ENCODE measurements around the gene EEIG2. TPM values are rescaled to one million over a fixed set of nuclear protein-coding genes. Genes with fewer than 3 reads are reported as not detected.

Gene EEIG2
- total and polyA plus RNA-seq, 8 donors = 3.1 to 33.2 (median 9.7) TPM

DNA sequence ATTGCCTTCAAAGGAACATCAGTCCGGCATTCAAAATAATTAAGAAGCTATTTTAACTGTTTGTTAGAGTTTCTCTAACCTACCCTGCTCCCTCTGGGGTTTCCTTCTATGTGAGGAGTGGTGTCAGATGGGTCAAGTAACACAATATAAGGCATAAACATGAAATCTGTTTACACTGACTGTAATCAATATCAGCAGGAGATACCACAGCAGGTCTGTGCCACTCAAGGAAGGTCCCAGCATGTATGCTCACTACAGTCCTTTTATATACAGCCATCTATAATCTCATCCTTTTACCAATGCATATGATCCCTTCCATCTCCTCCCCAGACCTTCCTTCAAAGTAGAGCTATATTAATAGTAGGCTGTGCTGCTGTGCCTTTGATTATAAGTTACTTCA, 25.4 kb downstream of the EEIG2 start:
- DNase-seq = no peak
- TF ChIP-seq POLR2AphosphoS5 (IDR thresholded peaks at IDR 0.05) (no peak), POLR2A (IDR thresholded peaks at IDR 0.05) (no peak), EP300 (IDR thresholded peaks at IDR 0.05) (no peak)
- TF ChIP-seq, protein P1, sequence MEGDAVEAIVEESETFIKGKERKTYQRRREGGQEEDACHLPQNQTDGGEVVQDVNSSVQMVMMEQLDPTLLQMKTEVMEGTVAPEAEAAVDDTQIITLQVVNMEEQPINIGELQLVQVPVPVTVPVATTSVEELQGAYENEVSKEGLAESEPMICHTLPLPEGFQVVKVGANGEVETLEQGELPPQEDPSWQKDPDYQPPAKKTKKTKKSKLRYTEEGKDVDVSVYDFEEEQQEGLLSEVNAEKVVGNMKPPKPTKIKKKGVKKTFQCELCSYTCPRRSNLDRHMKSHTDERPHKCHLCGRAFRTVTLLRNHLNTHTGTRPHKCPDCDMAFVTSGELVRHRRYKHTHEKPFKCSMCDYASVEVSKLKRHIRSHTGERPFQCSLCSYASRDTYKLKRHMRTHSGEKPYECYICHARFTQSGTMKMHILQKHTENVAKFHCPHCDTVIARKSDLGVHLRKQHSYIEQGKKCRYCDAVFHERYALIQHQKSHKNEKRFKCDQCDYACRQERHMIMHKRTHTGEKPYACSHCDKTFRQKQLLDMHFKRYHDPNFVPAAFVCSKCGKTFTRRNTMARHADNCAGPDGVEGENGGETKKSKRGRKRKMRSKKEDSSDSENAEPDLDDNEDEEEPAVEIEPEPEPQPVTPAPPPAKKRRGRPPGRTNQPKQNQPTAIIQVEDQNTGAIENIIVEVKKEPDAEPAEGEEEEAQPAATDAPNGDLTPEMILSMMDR (IDR thresholded peaks at IDR 0.05) = no peak
- Histone ChIP-seq H3K27me3 (no peaks in the 10 kb centered on the region), H3K4me3 (no peak overlapping the region), H3K4me1 (peaks cover 13 to 58% (median 26%) of the 10 kb centered on the region in 4 donors), H3K9me3 (peaks cover 0 to 14% (median 9%) of the 10 kb centered on the region in 4 donors), H3K27ac (peak overlapping the region in 4 of 5 donors; percentile 54 to 78 (median 68)), H3K36me3 (no peaks in the 10 kb centered on the region)
- intact Hi-C loops (cut with DNase I; ENCODE audit: low total_unique reads) = no loop called here
- WGBS, 5 donors = 35 to 63% (median 48%) methylated on average over 1 of the region's 1 CpG

DNA sequence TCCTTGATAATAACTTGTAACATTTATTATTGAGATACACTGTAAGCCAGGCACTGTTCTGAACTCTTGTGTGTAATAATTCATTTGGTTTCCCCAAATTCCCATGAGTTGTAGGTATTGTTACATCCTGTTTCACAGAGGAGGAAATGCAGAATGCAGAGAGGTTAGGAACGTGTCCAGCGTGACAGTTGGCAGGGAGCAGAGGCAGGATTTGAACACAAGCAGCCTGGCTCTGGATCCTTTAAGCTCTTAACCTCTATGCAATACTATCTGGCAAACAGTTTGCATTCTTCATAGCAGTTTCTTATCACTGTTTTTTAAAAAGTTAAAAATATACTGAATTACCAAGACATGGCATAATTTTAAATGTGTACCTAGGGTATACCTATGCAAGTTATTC, 30.5 kb downstream of the EEIG2 start:
- WGBS, 5 donors = 12 to 31% (median 26%) methylated on average over 2 of the region's 2 CpGs
- no peak for TF ChIP-seq EP300 (IDR thresholded peaks at IDR 0.05)
- TF ChIP-seq, protein P1 (IDR thresholded peaks at IDR 0.05) = no peak
- TF ChIP-seq POLR2AphosphoS5 (IDR thresholded peaks at IDR 0.05) = no peak
- TF ChIP-seq POLR2A (IDR thresholded peaks at IDR 0.05) = no peak
- no peaks in the 10 kb centered on the region for H3K27me3 ChIP-seq
- no peaks in the 10 kb centered on the region for H3K9me3 ChIP-seq
- peak overlapping the region in 4 of 5 donors; percentile 4 to 79 (median 72) for H3K27ac ChIP-seq
- H3K36me3 ChIP-seq = no peaks in the 10 kb centered on the region
- peak in 1 of 2 donors; percentile 56 for DNase-seq
- peaks cover 11 to 75% (median 29%) of the 10 kb centered on the region in 4 donors for H3K4me1 ChIP-seq
- no peak overlapping the region for H3K4me3 ChIP-seq
- intact Hi-C loops (cut with DNase I; ENCODE audit: low total_unique reads) = no loop called here

- Histone ChIP-seq H3K36me3 (no peaks in the 10 kb centered on the region), H3K9me3 (no peaks in the 10 kb centered on the region), H3K27me3 (no peaks in the 10 kb centered on the region), H3K4me1 (peaks cover 14 to 75% (median 29%) of the 10 kb centered on the region in 4 donors), H3K4me3 (no peak overlapping the region), H3K27ac (peak overlapping the region in 4 of 5 donors; percentile 59 to 79 (median 76))
- peak in 1 of 2 donors; percentile 88 for DNase-seq
- TF ChIP-seq EP300 (IDR thresholded peaks at IDR 0.05) = no peak
- peak; percentile 15 to 57 (median 34) for TF ChIP-seq POLR2AphosphoS5 (IDR thresholded peaks at IDR 0.05)
- 2 to 11% (median 5%) methylated on average over 3 of the region's 3 CpGs for WGBS, 5 donors
- intact Hi-C loops (cut with DNase I; ENCODE audit: low total_unique reads) = no loop called here
Observed at GRCh38 chr1:108590957-108591356, 31.1 kb downstream of the EEIG2 start.

DNA sequence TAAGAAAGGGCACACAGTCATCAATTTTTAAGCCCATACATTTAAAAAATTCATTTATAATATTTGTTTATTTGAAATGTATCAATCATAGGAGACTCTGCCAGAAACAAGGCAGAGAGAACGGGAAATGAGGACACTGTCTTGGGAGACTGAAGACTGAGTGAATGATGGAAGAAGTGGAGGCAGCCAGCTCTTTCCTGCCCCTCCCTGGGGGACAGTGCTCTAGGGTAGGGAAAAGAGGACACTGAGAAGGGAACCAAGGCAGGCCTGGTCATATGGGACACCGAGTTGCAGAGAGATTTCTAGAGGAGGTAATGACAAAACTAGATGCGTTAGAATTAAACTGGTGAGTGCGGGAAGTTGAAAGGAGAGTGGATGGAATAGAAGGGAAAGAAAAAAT, 31.6 kb downstream of the EEIG2 start:
- H3K4me1 ChIP-seq = peaks cover 14 to 75% (median 30%) of the 10 kb centered on the region in 4 donors
- WGBS, 5 donors = 57 to 76% (median 67%) methylated on average over 4 of the region's 4 CpGs
- no peak overlapping the region for H3K4me3 ChIP-seq
- H3K36me3 ChIP-seq = no peaks in the 10 kb centered on the region
- intact Hi-C loops (cut with DNase I; ENCODE audit: low total_unique reads) = no loop called here
- H3K27ac ChIP-seq = peak overlapping the region; percentile 48 to 79 (median 76)
- peak in 1 of 2 donors; percentile 41 for DNase-seq
- H3K9me3 ChIP-seq = no peaks in the 10 kb centered on the region
- TF ChIP-seq EP300 (IDR thresholded peaks at IDR 0.05) = no peak
- no peak for TF ChIP-seq POLR2A (IDR thresholded peaks at IDR 0.05)
- no peak for TF ChIP-seq POLR2AphosphoS5 (IDR thresholded peaks at IDR 0.05)
- TF ChIP-seq, protein P1 (IDR thresholded peaks at IDR 0.05) = no peak
- no peaks in the 10 kb centered on the region for H3K27me3 ChIP-seq

DNA sequence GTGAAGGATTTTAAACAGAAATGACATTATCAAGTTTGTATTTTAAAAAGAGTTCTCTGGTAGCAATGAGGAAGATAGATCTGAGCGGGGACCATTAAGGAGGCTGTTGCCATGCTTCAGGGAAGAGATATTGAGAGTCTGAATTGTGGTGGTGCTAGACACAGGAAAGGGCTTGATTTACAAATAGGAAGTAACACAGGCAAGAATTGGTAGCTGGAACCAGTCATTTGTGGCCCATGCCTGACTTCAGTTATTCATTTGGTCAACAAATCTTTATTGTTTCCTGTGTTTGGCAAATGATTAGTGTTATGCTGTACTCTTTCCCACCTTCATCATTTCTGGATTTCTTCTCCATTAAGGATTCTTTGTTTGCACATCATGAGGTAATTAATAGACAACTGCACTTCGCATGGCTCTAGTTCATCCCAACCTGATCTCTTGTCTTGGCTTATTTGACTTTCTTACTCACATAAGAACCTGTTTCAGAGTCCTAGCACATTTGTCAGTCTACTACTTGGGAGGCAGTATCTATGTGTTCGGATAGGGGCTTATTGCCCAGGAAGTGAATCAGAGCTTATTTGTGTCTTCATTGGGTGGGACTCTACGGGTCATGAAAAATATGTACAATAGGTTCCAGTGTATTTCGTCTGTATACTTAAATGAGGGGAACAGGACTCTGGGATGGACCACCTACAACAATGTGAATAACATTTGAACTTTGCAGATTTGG, 32.3 kb downstream of the EEIG2 start:
- H3K27ac ChIP-seq = peak overlapping the region in 4 of 5 donors; percentile 59 to 79 (median 76)
- peaks cover 14 to 73% (median 30%) of the 10 kb centered on the region in 4 donors for H3K4me1 ChIP-seq
- H3K27me3 ChIP-seq = no peaks in the 10 kb centered on the region
- DNase-seq = peak in 1 of 2 donors; percentile 16
- no peak overlapping the region for H3K4me3 ChIP-seq
- H3K9me3 ChIP-seq = no peaks in the 10 kb centered on the region
- intact Hi-C loops (cut with DNase I; ENCODE audit: low total_unique reads) = no loop called here
- 78 to 89% (median 87%) methylated on average over 5 of the region's 5 CpGs for WGBS, 5 donors
- TF ChIP-seq POLR2A (IDR thresholded peaks at IDR 0.05) (no peak), POLR2AphosphoS5 (IDR thresholded peaks at IDR 0.05) (no peak), EP300 (IDR thresholded peaks at IDR 0.05) (no peak)
- TF ChIP-seq, protein P1 (IDR thresholded peaks at IDR 0.05) = no peak
- no peaks in the 10 kb centered on the region for H3K36me3 ChIP-seq
